Measurements from ENCODE around the gene PC. TPM values are rescaled to one million over a fixed set of nuclear protein-coding genes. Genes with fewer than 3 reads are reported as not detected.

Gene PC
- polyA plus RNA-seq, 1 of the 3 experiments (the other 2 are of a cell fraction): 9.7 TPM

DNA sequence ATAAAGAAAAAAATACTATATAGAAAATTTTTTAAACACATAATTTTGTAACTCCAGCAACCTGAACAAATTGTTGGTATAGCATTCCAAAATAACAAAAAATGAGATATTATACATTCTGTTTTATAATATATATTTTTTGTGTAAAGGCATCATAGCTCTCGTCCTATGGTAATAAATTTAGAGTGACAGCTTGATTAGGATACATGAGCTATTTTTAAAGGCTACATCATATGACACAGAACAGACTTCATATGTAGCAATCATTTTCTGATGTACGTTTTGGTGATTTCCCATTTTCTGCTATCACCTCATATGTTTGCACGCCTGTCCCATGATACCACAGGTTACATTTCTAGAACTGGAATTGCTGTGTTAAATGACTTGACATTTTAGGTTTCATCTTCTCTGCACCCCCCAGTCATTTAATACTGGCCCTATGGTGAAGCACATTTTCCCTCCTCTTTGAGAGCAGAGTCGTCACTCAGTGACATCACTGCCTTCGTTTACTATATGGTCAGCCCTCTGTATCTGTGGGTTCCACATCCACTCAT lies 19.5 kb downstream of the PC start:
- CTCF ChIA-PET: no interaction called here
- POLR2A ChIA-PET: no interaction called here

DNA sequence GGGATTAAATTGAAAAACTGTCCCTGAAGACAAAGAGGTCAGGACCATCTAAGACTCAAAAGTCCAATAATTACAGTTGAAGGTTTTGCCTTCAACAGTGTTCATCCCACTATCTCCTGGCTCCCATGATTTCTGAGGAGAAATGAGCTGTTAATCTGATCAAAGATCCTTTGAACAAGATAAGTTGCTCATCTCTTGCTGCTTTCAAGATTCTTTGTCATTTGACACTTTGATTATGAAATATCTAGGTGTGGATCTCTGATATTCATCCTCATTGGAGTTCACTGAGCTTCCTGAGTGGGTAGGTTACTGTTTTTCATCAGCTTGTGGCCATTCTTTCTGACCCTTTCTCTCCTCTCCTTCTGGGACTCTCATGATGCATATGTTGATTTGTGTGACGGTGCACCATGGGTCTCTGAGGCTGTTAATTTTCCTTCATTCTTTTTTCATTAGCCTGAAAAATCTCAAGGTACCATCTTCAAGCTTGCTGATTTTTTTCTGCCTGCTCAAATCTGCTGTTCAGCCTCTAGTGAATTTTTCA lies 20.9 kb downstream of the PC start:
- Histone ChIP-seq H3K4me1 (ENCODE audit: control insufficient read depth in 1 of 2, insufficient read depth in 2 of 2, low read depth in 1 of 2, low read length in 1 of 2) (peaks cover 0 to 10% of the 10 kb centered on the region in 2 experiments; a peak in 1 of 4 replicates), H3K9me3 (no peaks in the 10 kb centered on the region), H2AFZ (ENCODE audit: low read depth) (no peak overlapping the region), H3K4me3 (ENCODE audit: low read depth in 2 of 2, low read length in 1 of 2) (no peak overlapping the region), H3K27ac (ENCODE audit: low read depth in 2 of 2, low read length in 1 of 2) (no peak overlapping the region), H3K27me3 (ENCODE audit: insufficient read depth) (no peaks in the 10 kb centered on the region), H3K79me2 (ENCODE audit: insufficient read depth) (no peaks in the 10 kb centered on the region), H3K4me2 (no peak overlapping the region), H4K20me1 (ENCODE audit: insufficient read depth) (no peaks in the 10 kb centered on the region), H3K36me3 (replicated peaks in 1 of 2; ENCODE audit: control insufficient read depth in 1 of 2, insufficient read depth in 2 of 2, low read length in 1 of 2) (no peaks in the 10 kb centered on the region), H3K9me2 (no peaks in the 10 kb centered on the region), H3F3A (replicated peaks; ENCODE audit: insufficient read depth) (no peaks in the 10 kb centered on the region), H3K9ac (no peak overlapping the region)
- CTCF ChIA-PET: interaction anchor here (1.4 kb wide), 1 partner anchor 12 kb away, joined by 4 read pairs; no protein-coding TSS in a partner anchor
- TF ChIP-seq GABPA (IDR thresholded peaks at IDR 0.05; ENCODE audit: low read depth) (no peak), RXRA (IDR thresholded peaks at IDR 0.05; ENCODE audit: borderline replicate concordance, low read depth) (no peak), YY1 (IDR thresholded peaks at IDR 0.05; ENCODE audit: low read depth) (no peak), EZH2phosphoT487 (IDR thresholded peaks at IDR 0.05; ENCODE audit: borderline replicate concordance, low read depth) (no peak), GATA2 (CRISPR knock-in tag; IDR thresholded peaks at IDR 0.05) (no peak), EP300 (IDR thresholded peaks at IDR 0.05; ENCODE audit: borderline replicate concordance in 1 of 2, low read depth in 1 of 2, low read length in 1 of 2) (no peak), TCF12 (IDR thresholded peaks at IDR 0.05) (no peak), MEF2A (IDR thresholded peaks at IDR 0.05; ENCODE audit: borderline replicate concordance, low read depth) (no peak), CHD2 (IDR thresholded peaks at IDR 0.05; ENCODE audit: low read length, partially characterized antibody) (no peak), JUND (IDR thresholded peaks at IDR 0.05) (no peak)
- TF ChIP-seq, protein P1, sequence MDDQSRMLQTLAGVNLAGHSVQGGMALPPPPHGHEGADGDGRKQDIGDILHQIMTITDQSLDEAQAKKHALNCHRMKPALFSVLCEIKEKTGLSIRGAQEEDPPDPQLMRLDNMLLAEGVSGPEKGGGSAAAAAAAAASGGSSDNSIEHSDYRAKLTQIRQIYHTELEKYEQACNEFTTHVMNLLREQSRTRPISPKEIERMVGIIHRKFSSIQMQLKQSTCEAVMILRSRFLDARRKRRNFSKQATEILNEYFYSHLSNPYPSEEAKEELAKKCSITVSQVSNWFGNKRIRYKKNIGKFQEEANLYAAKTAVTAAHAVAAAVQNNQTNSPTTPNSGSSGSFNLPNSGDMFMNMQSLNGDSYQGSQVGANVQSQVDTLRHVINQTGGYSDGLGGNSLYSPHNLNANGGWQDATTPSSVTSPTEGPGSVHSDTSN (IDR thresholded peaks at IDR 0.05): no peak
- TF ChIP-seq, protein P2, sequence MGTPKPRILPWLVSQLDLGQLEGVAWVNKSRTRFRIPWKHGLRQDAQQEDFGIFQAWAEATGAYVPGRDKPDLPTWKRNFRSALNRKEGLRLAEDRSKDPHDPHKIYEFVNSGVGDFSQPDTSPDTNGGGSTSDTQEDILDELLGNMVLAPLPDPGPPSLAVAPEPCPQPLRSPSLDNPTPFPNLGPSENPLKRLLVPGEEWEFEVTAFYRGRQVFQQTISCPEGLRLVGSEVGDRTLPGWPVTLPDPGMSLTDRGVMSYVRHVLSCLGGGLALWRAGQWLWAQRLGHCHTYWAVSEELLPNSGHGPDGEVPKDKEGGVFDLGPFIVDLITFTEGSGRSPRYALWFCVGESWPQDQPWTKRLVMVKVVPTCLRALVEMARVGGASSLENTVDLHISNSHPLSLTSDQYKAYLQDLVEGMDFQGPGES (IDR thresholded peaks at IDR 0.05; ENCODE audit: low read depth, low read length): no peak
- TF ChIP-seq, protein P3, sequence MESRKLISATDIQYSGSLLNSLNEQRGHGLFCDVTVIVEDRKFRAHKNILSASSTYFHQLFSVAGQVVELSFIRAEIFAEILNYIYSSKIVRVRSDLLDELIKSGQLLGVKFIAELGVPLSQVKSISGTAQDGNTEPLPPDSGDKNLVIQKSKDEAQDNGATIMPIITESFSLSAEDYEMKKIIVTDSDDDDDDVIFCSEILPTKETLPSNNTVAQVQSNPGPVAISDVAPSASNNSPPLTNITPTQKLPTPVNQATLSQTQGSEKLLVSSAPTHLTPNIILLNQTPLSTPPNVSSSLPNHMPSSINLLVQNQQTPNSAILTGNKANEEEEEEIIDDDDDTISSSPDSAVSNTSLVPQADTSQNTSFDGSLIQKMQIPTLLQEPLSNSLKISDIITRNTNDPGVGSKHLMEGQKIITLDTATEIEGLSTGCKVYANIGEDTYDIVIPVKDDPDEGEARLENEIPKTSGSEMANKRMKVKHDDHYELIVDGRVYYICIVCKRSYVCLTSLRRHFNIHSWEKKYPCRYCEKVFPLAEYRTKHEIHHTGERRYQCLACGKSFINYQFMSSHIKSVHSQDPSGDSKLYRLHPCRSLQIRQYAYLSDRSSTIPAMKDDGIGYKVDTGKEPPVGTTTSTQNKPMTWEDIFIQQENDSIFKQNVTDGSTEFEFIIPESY (IDR thresholded peaks at IDR 0.05; ENCODE audit: borderline replicate concordance, low read depth): no peak
- DNase-seq: no peak
- POLR2A ChIA-PET: no interaction called here
- WGBS (ENCODE audit: low lambda C conversion rate): 95% methylated on average over 1 of the region's 1 CpG

More for the DNA sequence above, 19.5 kb downstream of the PC start:
- Histone ChIP-seq H3K9me2 (no peaks in the 10 kb centered on the region), H3K9me3 (no peaks in the 10 kb centered on the region), H3F3A (replicated peaks; ENCODE audit: insufficient read depth) (no peaks in the 10 kb centered on the region), H3K9ac (no peak overlapping the region), H4K20me1 (ENCODE audit: insufficient read depth) (no peaks in the 10 kb centered on the region), H3K27ac (ENCODE audit: low read depth in 2 of 2, low read length in 1 of 2) (no peak overlapping the region), H3K4me3 (ENCODE audit: low read depth in 2 of 2, low read length in 1 of 2) (no peak overlapping the region), H3K27me3 (ENCODE audit: insufficient read depth) (no peaks in the 10 kb centered on the region), H3K4me1 (ENCODE audit: control insufficient read depth in 1 of 2, insufficient read depth in 2 of 2, low read depth in 1 of 2, low read length in 1 of 2) (peaks cover 0 to 3% of the 10 kb centered on the region in 2 experiments; a peak in 1 of 4 replicates), H3K79me2 (ENCODE audit: insufficient read depth) (no peaks in the 10 kb centered on the region), H3K36me3 (replicated peaks in 1 of 2; ENCODE audit: control insufficient read depth in 1 of 2, insufficient read depth in 2 of 2, low read length in 1 of 2) (no peaks in the 10 kb centered on the region), H3K4me2 (no peak overlapping the region), H2AFZ (ENCODE audit: low read depth) (no peak overlapping the region)
- TF ChIP-seq SMC3 (IDR thresholded peaks at IDR 0.05; ENCODE audit: low read depth, low read length) (no peak), TCF12 (IDR thresholded peaks at IDR 0.05) (no peak)
- 93% methylated on average over 5 of the region's 5 CpGs for WGBS (ENCODE audit: low lambda C conversion rate)
- DNase-seq: no peak

Measured in SK-N-SH (cell line).